Mesendoderm (in vitro differentiated cells): ENCODE measurements around the gene PDIA6.

Experiments used
- DNase-seq: peaks from one replicate; pipeline ENCODE4 v3.0.0; 2013
- H2AK5ac ChIP-seq: 2 replicates; pipeline ENCODE4 v1.6.1; 2013; ENCODE audit warnings: low read length, inconsistent platforms
- H2BK120ac ChIP-seq: 2 replicates; pipeline ENCODE4 v1.6.1; 2013; ENCODE audit warnings: low read depth, mild to moderate bottlenecking, low read length, moderate library complexity, mixed read lengths
- H2BK15ac ChIP-seq: replicated peaks from 2 replicates; pipeline ENCODE4 v1.6.1; 2013; ENCODE audit warnings: low read depth, mild to moderate bottlenecking, moderate library complexity
- H2BK5ac ChIP-seq: 2 replicates; pipeline ENCODE4 v1.6.1; 2013; ENCODE audit warnings: low read length, inconsistent platforms
- H3K18ac ChIP-seq: 2 replicates; pipeline ENCODE4 v1.6.1; 2013; ENCODE audit warnings: mild to moderate bottlenecking, low read length, mixed read lengths
- H3K23ac ChIP-seq: one replicate; pipeline ENCODE4 v1.6.1; 2013; ENCODE audit warnings: low read length
- H3K27ac ChIP-seq: 2 replicates; pipeline ENCODE4 v1.5.1; 2013; ENCODE audit warnings: low read depth, mild to moderate bottlenecking, inconsistent platforms, low read length, moderate library complexity
- H3K27me3 ChIP-seq: 2 replicates; pipeline ENCODE4 v1.6.1; 2013; ENCODE audit warnings: low read length, control low read depth, mild to moderate bottlenecking, inconsistent platforms; ENCODE audit not compliant: insufficient read depth, poor library complexity
- H3K36me3 ChIP-seq: 2 replicates; pipeline ENCODE4 v1.6.1; 2013; ENCODE audit warnings: low read length, inconsistent platforms; ENCODE audit not compliant: control insufficient read depth, insufficient read depth
- H3K4ac ChIP-seq: one replicate; pipeline ENCODE4 v1.6.1; 2013; ENCODE audit warnings: low read depth, mild to moderate bottlenecking, low read length, moderate library complexity
- H3K4me1 ChIP-seq: 2 replicates; pipeline ENCODE4 v1.6.1; 2013; ENCODE audit warnings: low read depth, low read length, inconsistent platforms; ENCODE audit not compliant: control insufficient read depth
- H3K4me2 ChIP-seq: 2 replicates; pipeline ENCODE4 v1.6.1; 2013; ENCODE audit warnings: low read length
- H3K4me3 ChIP-seq: 2 replicates; pipeline ENCODE4 v1.5.1; 2013; ENCODE audit warnings: mild to moderate bottlenecking, low read length
- H3K56ac ChIP-seq: one replicate; pipeline ENCODE4 v1.6.1; 2013; ENCODE audit warnings: low read length
- H3K79me1 ChIP-seq: 2 replicates; pipeline ENCODE4 v1.6.1; 2013; ENCODE audit warnings: low read length, inconsistent platforms
- H3K79me2 ChIP-seq: 2 replicates; pipeline ENCODE4 v1.6.1; 2013; ENCODE audit warnings: mild to moderate bottlenecking, low read length; ENCODE audit not compliant: control insufficient read depth, insufficient read depth
- H3K9ac ChIP-seq: 2 replicates; pipeline ENCODE4 v1.6.1; 2013; ENCODE audit warnings: low read length, inconsistent platforms
- H4K5ac ChIP-seq: one replicate; pipeline ENCODE4 v1.6.1; 2013; ENCODE audit warnings: low read length
- H4K8ac ChIP-seq: one replicate; pipeline ENCODE4 v1.6.1; 2013; ENCODE audit warnings: low read depth, mild to moderate bottlenecking, control low read depth, low read length, moderate library complexity
- WGBS: extraction: QIAGEN DNeasy Blood & Tissue Kit; methylation state at CpG from one replicate; pipeline ENCODE4 v1.1.7; 2013; ENCODE audit warnings: low lambda C conversion rate, missing lambda C conversion rate; ENCODE audit not compliant: insufficient coverage; ENCODE audit errors: extremely low coverage; 5-methylcytosine and 5-hydroxymethylcytosine counted together

PDIA6 gene

DNA sequence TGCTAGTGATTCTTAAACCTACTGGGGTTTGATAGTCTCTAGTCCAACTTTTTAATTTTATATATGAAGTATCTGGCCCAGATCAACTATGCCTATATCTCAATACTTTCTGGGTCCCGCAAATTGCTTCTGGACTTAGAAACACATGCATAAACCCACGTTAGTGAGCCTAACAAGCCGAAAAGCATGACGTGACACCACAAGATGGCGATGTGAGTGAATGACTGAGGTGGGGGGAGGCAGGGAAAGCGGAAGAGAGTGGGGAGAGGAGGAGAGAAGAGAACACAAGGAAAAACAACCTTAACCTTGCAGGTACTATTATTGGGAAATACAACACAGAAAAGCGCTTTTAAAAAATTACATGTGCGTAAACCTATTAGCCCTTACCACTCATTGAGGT, 13.8 kb downstream of the PDIA6 start:
- Histone ChIP-seq H3K56ac (no peak overlapping the region), H3K79me2 (peaks cover 45% of the 10 kb centered on the region), H3K23ac (no peak overlapping the region), H3K4me1 (no peaks in the 10 kb centered on the region), H3K27me3 (no peaks in the 10 kb centered on the region), H2BK120ac (no peak overlapping the region), H2AK5ac (no peak overlapping the region), H3K4ac (no peak overlapping the region), H3K79me1 (peaks cover 19% of the 10 kb centered on the region), H3K18ac (no peak overlapping the region), H3K9ac (no peak overlapping the region), H3K4me2 (no peak overlapping the region), H4K5ac (no peak overlapping the region), H2BK15ac (no peak overlapping the region), H3K36me3 (peaks cover 11% of the 10 kb centered on the region), H3K4me3 (no peak overlapping the region), H3K27ac (no peak overlapping the region), H2BK5ac (no peak overlapping the region), H4K8ac (no peak overlapping the region)
- WGBS, result no CpG with 5 or more reads among the region's 8 CpGs
- peak; percentile 51 for DNase-seq

DNA sequence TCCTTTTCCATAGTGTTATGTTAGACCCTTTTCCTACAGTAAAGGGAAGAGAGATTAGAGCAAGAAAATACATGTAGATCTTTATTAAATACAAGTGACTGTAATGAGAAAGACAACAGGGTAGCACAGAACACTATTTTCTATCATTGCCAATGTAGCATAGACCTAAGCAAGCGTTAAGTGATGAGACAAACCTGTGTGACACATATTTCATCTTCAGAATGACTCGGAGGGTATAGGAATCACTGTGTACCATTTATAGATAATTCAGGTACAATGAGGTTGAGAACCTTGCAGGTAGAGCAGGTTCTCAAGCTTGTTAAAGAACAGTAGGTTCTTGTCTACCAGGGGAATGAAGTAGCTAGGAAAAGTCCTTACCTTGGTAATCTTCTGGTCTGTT, 15.9 kb downstream of the PDIA6 start:
- peaks cover 16% of the 10 kb centered on the region for H3K36me3 ChIP-seq

GRCh38 chr2:10795508-10796046, 17.0 kb downstream of the PDIA6 start:
- H3K56ac ChIP-seq, result no peak overlapping the region
- no peak overlapping the region for H4K5ac ChIP-seq
- no peaks in the 10 kb centered on the region for H3K27me3 ChIP-seq
- H3K27ac ChIP-seq, result no peak overlapping the region
- no peak overlapping the region for H4K8ac ChIP-seq
- peaks cover 22% of the 10 kb centered on the region for H3K79me2 ChIP-seq
- DNase-seq, result no peak
- no peak overlapping the region for H3K18ac ChIP-seq
- no peak overlapping the region for H2AK5ac ChIP-seq
- H3K23ac ChIP-seq, result no peak overlapping the region
- no peaks in the 10 kb centered on the region for H3K4me1 ChIP-seq
- no peak overlapping the region for H2BK15ac ChIP-seq
- H2BK5ac ChIP-seq, result no peak overlapping the region
- no peak overlapping the region for H3K4ac ChIP-seq
- no CpG with 5 or more reads among the region's 7 CpGs for WGBS
- no peak overlapping the region for H3K9ac ChIP-seq
- no peak overlapping the region for H3K4me2 ChIP-seq
- no peak overlapping the region for H3K4me3 ChIP-seq
- H3K79me1 ChIP-seq, result peaks cover 12% of the 10 kb centered on the region
- no peak overlapping the region for H2BK120ac ChIP-seq
- peaks cover 19% of the 10 kb centered on the region for H3K36me3 ChIP-seq

More for the DNA sequence above, 15.9 kb downstream of the PDIA6 start:
- Histone ChIP-seq H2AK5ac (no peak overlapping the region), H3K27me3 (no peaks in the 10 kb centered on the region), H3K79me1 (peaks cover 17% of the 10 kb centered on the region), H3K18ac (no peak overlapping the region), H4K5ac (no peak overlapping the region), H3K4me1 (no peaks in the 10 kb centered on the region), H3K4me2 (no peak overlapping the region), H3K56ac (no peak overlapping the region), H3K79me2 (peaks cover 32% of the 10 kb centered on the region), H4K8ac (no peak overlapping the region), H3K23ac (no peak overlapping the region), H3K4me3 (no peak overlapping the region), H3K4ac (no peak overlapping the region), H3K27ac (no peak overlapping the region), H3K9ac (no peak overlapping the region), H2BK120ac (no peak overlapping the region), H2BK15ac (no peak overlapping the region), H2BK5ac (no peak overlapping the region)
- no CpG with 5 or more reads among the region's 2 CpGs for WGBS
- DNase-seq, result no peak

DNA sequence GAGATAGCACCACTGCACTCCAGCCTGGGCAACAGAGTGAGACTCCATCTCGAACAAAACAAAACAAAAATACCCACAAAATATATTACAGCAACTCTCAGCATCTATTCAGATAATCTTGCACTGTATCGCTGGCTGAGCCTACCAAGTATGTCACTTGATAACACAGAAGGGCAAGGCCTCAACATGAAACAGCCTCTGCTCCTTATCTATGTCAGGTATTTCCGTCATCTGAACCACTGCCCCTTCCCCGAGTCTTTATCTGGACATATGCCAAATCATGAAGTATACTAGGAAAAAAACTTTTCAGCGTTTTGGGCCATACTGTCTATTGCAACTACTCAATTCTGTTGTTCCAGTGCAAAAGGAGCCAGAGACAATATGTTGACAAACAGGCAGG, 17.7 kb downstream of the PDIA6 start:
- Histone ChIP-seq H3K79me2 (peaks cover 17% of the 10 kb centered on the region), H4K5ac (no peak overlapping the region), H3K79me1 (peaks cover 12% of the 10 kb centered on the region), H3K23ac (no peak overlapping the region), H3K27me3 (no peaks in the 10 kb centered on the region), H3K4me2 (no peak overlapping the region), H3K4me3 (no peak overlapping the region), H3K4ac (no peak overlapping the region), H2BK15ac (no peak overlapping the region), H3K9ac (no peak overlapping the region), H3K27ac (no peak overlapping the region), H3K18ac (no peak overlapping the region), H2AK5ac (no peak overlapping the region), H3K56ac (no peak overlapping the region), H3K36me3 (peaks cover 20% of the 10 kb centered on the region), H4K8ac (no peak overlapping the region), H3K4me1 (no peaks in the 10 kb centered on the region), H2BK5ac (no peak overlapping the region), H2BK120ac (no peak overlapping the region)
- WGBS, result no CpG with 5 or more reads among the region's 5 CpGs
- no peak for DNase-seq

DNA sequence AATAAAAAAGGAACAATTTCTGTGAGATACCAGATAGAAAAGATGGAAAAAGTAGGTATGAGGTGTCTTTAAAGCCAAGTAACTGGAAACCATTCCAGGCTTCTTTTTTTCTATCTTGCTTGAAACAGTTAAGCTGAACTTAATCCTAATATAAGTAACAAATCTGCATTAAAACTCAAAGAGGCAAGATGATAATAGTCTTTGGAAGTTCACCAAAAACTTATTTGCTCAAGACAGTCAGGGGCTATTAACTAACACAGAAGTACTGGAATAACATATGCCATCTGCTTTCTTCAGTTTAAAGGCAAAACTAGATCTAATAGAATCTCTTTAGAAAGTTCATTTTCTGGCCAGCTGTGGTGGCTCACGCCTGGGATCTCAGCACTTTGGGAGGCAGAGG, 18.8 kb downstream of the PDIA6 start:
- H3K36me3 ChIP-seq, result peaks cover 23% of the 10 kb centered on the region

More for the DNA sequence above, 18.8 kb downstream of the PDIA6 start:
- H3K27ac ChIP-seq, result no peak overlapping the region
- H3K4me3 ChIP-seq, result no peak overlapping the region
- H3K4me1 ChIP-seq, result no peaks in the 10 kb centered on the region
- H2BK5ac ChIP-seq, result no peak overlapping the region
- no peak overlapping the region for H3K23ac ChIP-seq
- no peak overlapping the region for H3K9ac ChIP-seq
- no CpG with 5 or more reads among the region's 1 CpG for WGBS
- no peak overlapping the region for H3K18ac ChIP-seq
- no peak for DNase-seq
- H3K4me2 ChIP-seq, result no peak overlapping the region
- peaks cover 9% of the 10 kb centered on the region for H3K79me1 ChIP-seq
- H2BK15ac ChIP-seq, result no peak overlapping the region
- H3K4ac ChIP-seq, result no peak overlapping the region
- H3K56ac ChIP-seq, result no peak overlapping the region
- H3K27me3 ChIP-seq, result no peaks in the 10 kb centered on the region
- peaks cover 12% of the 10 kb centered on the region for H3K79me2 ChIP-seq
- H2AK5ac ChIP-seq, result no peak overlapping the region
- no peak overlapping the region for H2BK120ac ChIP-seq
- H4K8ac ChIP-seq, result no peak overlapping the region
- no peak overlapping the region for H4K5ac ChIP-seq
